ENCODE data around the gene DTNB.

DNA sequence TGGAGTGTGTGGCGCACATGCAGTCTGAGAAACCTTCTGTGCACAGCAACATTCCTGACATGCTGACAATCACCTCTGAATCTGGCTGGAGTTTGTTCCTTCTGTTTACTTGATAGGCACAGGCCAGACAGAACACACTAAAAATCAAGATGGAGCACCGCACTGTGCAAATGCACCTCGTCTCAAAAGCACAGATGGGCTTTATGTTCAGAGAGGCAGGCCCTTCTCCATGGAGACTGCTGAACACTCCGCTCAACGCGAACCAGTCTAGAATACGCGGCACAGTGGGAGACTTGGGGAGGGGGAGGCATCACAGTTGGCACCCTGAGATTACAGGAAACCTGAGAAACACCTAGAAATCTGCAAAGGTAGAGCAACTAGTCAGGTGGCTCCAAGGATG is 273.2 kb downstream of the DTNB start:
- no peak for TF ChIP-seq CTCF (IDR thresholded peaks at IDR 0.05 in 2 of 3, conservative IDR thresholded peaks at IDR 0.05 in 1 of 3; ENCODE audit: control insufficient read depth in 2 of 3, extremely low read depth in 1 of 3, insufficient read depth in 1 of 3, low read depth in 3 of 3, low read length in 3 of 3)
- no peak for TF ChIP-seq POLR2AphosphoS5 (IDR thresholded peaks at IDR 0.05; ENCODE audit: low read length)
- no peak for TF ChIP-seq CREB1 (IDR thresholded peaks at IDR 0.05; ENCODE audit: low read depth)
- no peak for TF ChIP-seq BCL3 (IDR thresholded peaks at IDR 0.05; ENCODE audit: borderline replicate concordance, insufficient read depth, low read depth, low read length, poor library complexity, severe bottlenecking)
- no peak for TF ChIP-seq CHD2 (IDR thresholded peaks at IDR 0.05; ENCODE audit: borderline replicate concordance, low read depth, low read length)
- TF ChIP-seq CEBPB (IDR thresholded peaks at IDR 0.05; ENCODE audit: borderline replicate concordance in 1 of 2, low read depth in 2 of 2, low read length in 2 of 2), result no peak

Measured in GM12878 (cell line).